Measurements from ENCODE around the gene MSI2. TPM values are rescaled to one million over a fixed set of nuclear protein-coding genes. Genes with fewer than 3 reads are reported as not detected.

MSI2 gene
- total and polyA plus RNA-seq, 2 experiments from 2014 or later: 18.9 to 41.8 TPM

GRCh38 chr17:57315061-57316015, 59.0 kb downstream of the MSI2 start (continued):
- TF ChIP-seq ZNF462 (CRISPR knock-in tag; IDR thresholded peaks at IDR 0.05): no peak

- Mint-ChIP-seq H3K36me3 (ENCODE audit: low read depth) (peaks cover 9% of the 10 kb centered on the region), H3K9me3 (no peaks in the 10 kb centered on the region), H3K27me3 (ENCODE audit: insufficient read depth, low read depth, poor library complexity) (peaks cover 8% of the 10 kb centered on the region), H3K27ac (no peak overlapping the region), H3K4me3 (no peak overlapping the region), H3K4me1 (peaks cover 67% of the 10 kb centered on the region)
- Histone ChIP-seq H3K79me2 (replicated peaks; ENCODE audit: insufficient read depth) (peaks cover 27% of the 10 kb centered on the region), H3K36me3 (ENCODE audit: insufficient read depth) (no peaks in the 10 kb centered on the region), H3K4me3 (no peak overlapping the region), H3F3A (replicated peaks; ENCODE audit: low read depth) (peaks cover 11% of the 10 kb centered on the region; the same call in 1 of the 2 replicates), H3K9me2 (ENCODE audit: insufficient read depth) (no peaks in the 10 kb centered on the region), H3K27ac (ENCODE audit: low read depth) (no peak overlapping the region), H3K4me1 (ENCODE audit: insufficient read depth) (peaks cover 42% of the 10 kb centered on the region), H3K4me2 (no peak overlapping the region), H3K27me3 (ENCODE audit: insufficient read depth) (no peaks in the 10 kb centered on the region), H2AFZ (no peak overlapping the region), H4K20me1 (replicated peaks; ENCODE audit: insufficient read depth) (peaks cover 5% of the 10 kb centered on the region)
- ATAC-seq (no peak), DNase-seq (ENCODE audit: low spot score) (no peak)
- no peak for TF ChIP-seq ZNF331 (CRISPR knock-in tag; IDR thresholded peaks at IDR 0.05; ENCODE audit: low read depth)
- no peak for TF ChIP-seq CREB1 (CRISPR knock-in tag; IDR thresholded peaks at IDR 0.05; ENCODE audit: low read depth)
- no peak for TF ChIP-seq ETS1 (IDR thresholded peaks at IDR 0.05)
- TF ChIP-seq REST (IDR thresholded peaks at IDR 0.05; ENCODE audit: unreplicated experiment): no peak
- no peak for TF ChIP-seq NANOG (IDR thresholded peaks at IDR 0.05; ENCODE audit: borderline replicate concordance)
- TF ChIP-seq EZH2phosphoT487 (IDR thresholded peaks at IDR 0.05; ENCODE audit: unreplicated experiment): no peak
- no peak for TF ChIP-seq POLR2AphosphoS5 (IDR thresholded peaks at IDR 0.05; ENCODE audit: low read depth)
- no peak for TF ChIP-seq STAT1 (IDR thresholded peaks at IDR 0.05; ENCODE audit: unreplicated experiment)
- TF ChIP-seq CTCF (conservative IDR thresholded peaks at IDR 0.05; ENCODE audit: low read depth in 2 of 2): no peak
Measured at GRCh38 chr17:57316361-57316760, 60.0 kb downstream of the MSI2 start.

Measured in GM23338 (cell line).